NT2/D1 (cell line): Measurements from ENCODE around the gene AGR3.

Experiments used
- DNase-seq: peaks from one replicate; pipeline ENCODE4 v3.0.0-alpha.2; 2011; ENCODE audit warnings: low read depth, low spot score
- H3K27me3 ChIP-seq: 2 replicates; pipeline ENCODE4 v1.6.0; 2011; ENCODE audit warnings: mild to moderate bottlenecking; ENCODE audit not compliant: insufficient read length, insufficient read depth
- H3K36me3 ChIP-seq: 2 replicates; pipeline ENCODE4 v1.6.1; 2011; ENCODE audit warnings: mild to moderate bottlenecking, low read length, mixed read lengths; ENCODE audit not compliant: insufficient read depth, insufficient read length
- H3K4me1 ChIP-seq: 2 replicates; pipeline ENCODE4 v1.5.1; 2011; ENCODE audit not compliant: insufficient read depth, insufficient read length
- H3K4me3 ChIP-seq: 2 replicates; pipeline ENCODE4 v1.5.1; 2011; ENCODE audit warnings: low read depth; ENCODE audit not compliant: insufficient read length
- H3K9ac ChIP-seq: 2 replicates; pipeline ENCODE4 v1.6.0; 2011; ENCODE audit warnings: low read depth; ENCODE audit not compliant: insufficient read length
- H3K9me3 ChIP-seq: 2 replicates; pipeline ENCODE4 v1.5.1; 2011; ENCODE audit warnings: mild to moderate bottlenecking, low read length; ENCODE audit not compliant: insufficient read depth
- SUZ12 ChIP-seq: IDR thresholded peaks from 2 replicates; pipeline ENCODE4 v1.6.1; 2011; ENCODE audit not compliant: insufficient read length, insufficient read depth; ENCODE audit errors: extremely low read depth
- YY1 ChIP-seq: IDR thresholded peaks from 2 replicates; pipeline ENCODE4 v1.6.1; 2011; ENCODE audit not compliant: insufficient read length, insufficient read depth
- ZNF274 ChIP-seq: IDR thresholded peaks from 2 replicates; pipeline ENCODE4 v1.6.1; 2011; ENCODE audit warnings: mild to moderate bottlenecking, low read depth, low read length

The AGR3 gene

DNA sequence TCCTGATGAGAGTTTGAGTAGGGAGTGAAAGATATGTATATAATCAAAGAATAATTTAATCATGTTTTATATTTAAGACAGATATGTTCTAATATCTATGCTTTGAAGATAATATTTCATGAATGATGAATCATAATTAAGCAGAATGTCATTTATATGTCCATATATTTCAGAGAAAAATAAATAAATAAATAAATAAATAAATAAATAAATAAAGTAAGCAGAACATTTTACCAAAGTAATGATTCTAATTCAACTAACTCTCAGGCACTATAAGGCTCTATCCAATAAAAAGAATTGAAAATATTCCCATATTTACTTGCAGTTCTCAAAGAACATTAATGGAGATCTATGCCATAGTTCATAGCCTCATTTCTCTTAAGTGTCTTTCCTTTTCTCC, 36.0 kb downstream of the AGR3 start:
- TF ChIP-seq YY1 (no peak), ZNF274 (no peak), SUZ12 (no peak)
- Histone ChIP-seq H3K36me3 (no peaks in the 10 kb centered on the region), H3K4me3 (no peak overlapping the region), H3K9me3 (no peaks in the 10 kb centered on the region), H3K4me1 (no peaks in the 10 kb centered on the region), H3K27me3 (no peaks in the 10 kb centered on the region), H3K9ac (no peak overlapping the region)
- no peak for DNase-seq

DNA sequence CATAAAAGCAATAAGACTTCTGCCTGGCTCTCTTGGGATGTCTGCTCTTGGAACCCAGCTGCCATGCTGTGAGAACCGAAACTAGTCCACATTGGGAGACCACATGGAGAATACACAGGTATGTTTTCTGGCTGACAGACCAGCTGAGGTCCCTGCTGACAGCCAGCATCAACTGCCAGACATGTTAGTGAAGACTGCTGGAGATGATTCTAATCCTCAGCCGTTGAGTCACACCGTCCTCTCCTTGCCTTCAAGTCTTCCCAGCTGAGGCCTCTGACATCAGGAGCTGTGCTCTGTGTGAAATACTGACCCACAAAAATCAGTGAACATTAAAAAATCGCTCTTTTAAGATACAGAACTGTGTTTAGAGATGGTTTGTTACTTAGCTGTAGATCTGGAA, 40.1 kb downstream of the AGR3 start:
- no peak for TF ChIP-seq SUZ12
- TF ChIP-seq ZNF274, result no peak
- TF ChIP-seq YY1, result no peak
- no peaks in the 10 kb centered on the region for H3K4me1 ChIP-seq
- H3K9ac ChIP-seq, result no peak overlapping the region
- no peaks in the 10 kb centered on the region for H3K27me3 ChIP-seq
- no peak for DNase-seq
- H3K36me3 ChIP-seq, result no peaks in the 10 kb centered on the region
- no peak overlapping the region for H3K4me3 ChIP-seq
- H3K9me3 ChIP-seq, result no peaks in the 10 kb centered on the region

DNA sequence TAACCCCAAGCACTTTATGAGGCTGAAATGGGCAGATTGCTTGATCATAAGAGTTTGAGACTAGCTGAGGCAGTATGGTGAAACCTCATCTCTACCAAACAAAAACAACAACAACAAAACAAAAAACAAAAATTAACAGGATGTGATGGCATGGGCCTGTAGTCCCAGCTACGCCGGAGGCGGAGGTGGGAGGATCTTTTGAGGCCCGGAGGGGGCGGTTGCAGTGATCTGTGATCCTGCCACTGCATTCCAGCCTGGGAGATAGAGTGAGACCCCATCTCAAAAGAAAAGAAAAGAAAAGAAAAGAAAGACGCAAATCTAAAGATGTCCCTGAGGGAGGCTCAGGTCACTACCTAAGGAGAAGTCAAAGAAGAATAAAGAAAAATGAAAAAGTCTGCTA, 41.7 kb downstream of the AGR3 start:
- H3K27me3 ChIP-seq, result no peaks in the 10 kb centered on the region
- no peaks in the 10 kb centered on the region for H3K9me3 ChIP-seq
- no peak overlapping the region for H3K4me3 ChIP-seq
- no peak overlapping the region for H3K9ac ChIP-seq
- TF ChIP-seq SUZ12, result no peak
- TF ChIP-seq ZNF274, result no peak
- TF ChIP-seq YY1, result no peak
- no peaks in the 10 kb centered on the region for H3K4me1 ChIP-seq
- DNase-seq, result no peak
- H3K36me3 ChIP-seq, result no peaks in the 10 kb centered on the region

DNA sequence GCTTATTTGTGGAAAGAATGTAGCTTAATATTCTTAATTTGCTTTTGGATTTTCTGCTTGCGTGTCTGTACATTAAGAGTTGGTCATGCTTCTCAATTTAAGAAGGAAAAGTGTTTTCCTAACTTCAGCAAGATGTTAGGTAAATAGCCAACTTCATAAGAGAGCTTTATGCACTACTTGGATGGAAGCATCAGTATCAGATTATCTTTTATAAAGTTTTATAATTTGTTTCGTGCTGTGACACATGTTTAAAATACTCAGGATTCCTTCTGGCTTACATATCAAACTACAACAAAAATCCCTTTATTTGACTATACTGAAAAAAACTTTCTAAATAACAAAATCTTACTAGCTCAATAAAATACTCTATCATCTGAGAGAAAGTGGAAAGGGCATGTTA, 42.1 kb downstream of the AGR3 start:
- Histone ChIP-seq H3K27me3 (no peaks in the 10 kb centered on the region), H3K4me1 (no peaks in the 10 kb centered on the region), H3K36me3 (no peaks in the 10 kb centered on the region), H3K9ac (no peak overlapping the region), H3K4me3 (no peak overlapping the region), H3K9me3 (no peaks in the 10 kb centered on the region)
- DNase-seq, result no peak
- TF ChIP-seq YY1 (no peak), SUZ12 (no peak), ZNF274 (no peak)

DNA sequence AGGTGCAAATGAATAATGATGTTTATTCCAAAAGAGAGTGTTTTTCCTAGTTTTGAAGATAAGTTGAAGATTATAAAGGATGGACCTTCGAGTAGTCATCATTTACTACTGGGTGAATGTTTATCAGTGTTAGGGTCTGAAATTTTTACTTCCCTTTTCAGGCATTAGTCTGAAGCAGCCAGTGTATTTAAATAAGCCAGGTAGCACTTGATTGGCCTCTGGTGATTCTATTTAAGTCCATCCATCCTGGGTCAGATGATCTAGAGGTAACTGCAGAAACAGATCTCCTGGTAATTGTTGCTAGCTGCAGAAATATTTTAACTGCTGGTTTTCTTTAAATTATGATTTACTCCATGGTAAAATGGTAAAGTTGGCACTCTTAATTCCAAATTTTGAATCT, 42.9 kb downstream of the AGR3 start:
- Histone ChIP-seq H3K9ac (no peak overlapping the region), H3K4me3 (no peak overlapping the region), H3K4me1 (no peaks in the 10 kb centered on the region)

DNA sequence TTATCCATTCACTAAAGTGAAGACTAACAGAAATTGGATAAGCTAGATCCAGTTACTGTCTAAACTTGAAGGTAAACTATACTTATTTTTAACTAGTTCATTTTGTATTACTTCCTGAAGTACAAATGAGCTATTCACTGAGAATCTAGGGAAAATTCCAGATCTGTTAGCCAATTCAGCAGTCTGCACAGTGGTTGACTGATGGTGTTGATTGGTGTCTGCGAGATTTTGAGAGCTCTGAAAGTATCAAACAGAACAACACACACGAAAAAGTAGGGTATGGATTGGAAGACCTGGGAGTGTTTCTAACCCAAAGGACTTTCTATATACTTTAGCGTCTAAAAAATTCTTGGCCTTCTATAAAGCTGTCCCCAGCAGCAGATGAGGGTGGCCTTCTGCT, 43.4 kb downstream of the AGR3 start:
- no peak for TF ChIP-seq YY1
- no peak for TF ChIP-seq ZNF274
- no peak for TF ChIP-seq SUZ12
- Histone ChIP-seq H3K9ac (no peak overlapping the region), H3K9me3 (no peaks in the 10 kb centered on the region), H3K4me3 (no peak overlapping the region), H3K27me3 (no peaks in the 10 kb centered on the region), H3K36me3 (no peaks in the 10 kb centered on the region), H3K4me1 (no peaks in the 10 kb centered on the region)
- DNase-seq, result no peak

More for the DNA sequence above, 42.9 kb downstream of the AGR3 start:
- no peak for DNase-seq
- Histone ChIP-seq H3K9me3 (no peaks in the 10 kb centered on the region), H3K27me3 (no peaks in the 10 kb centered on the region), H3K36me3 (no peaks in the 10 kb centered on the region)
- TF ChIP-seq ZNF274 (no peak), YY1 (no peak), SUZ12 (no peak)

DNA sequence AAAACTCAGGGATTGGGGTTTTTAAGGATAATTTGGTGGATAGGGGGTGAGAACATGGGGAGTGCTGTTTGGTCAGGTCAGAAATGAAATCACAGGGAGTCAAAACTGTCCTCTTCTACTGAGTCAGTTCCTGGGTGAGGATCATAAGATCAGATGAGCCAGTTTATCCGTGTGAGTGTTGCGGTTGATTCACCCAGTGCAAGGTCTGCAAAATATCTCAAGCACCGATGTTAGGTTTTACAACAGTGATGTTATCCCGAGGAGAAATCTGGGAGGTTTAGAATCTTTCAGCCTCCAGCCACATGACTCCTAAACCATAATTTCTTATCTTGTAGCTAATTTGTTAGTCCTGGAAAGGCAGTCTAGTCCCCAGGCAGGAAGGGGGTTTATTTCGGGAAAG, 45.3 kb downstream of the AGR3 start:
- no peak for DNase-seq
- Histone ChIP-seq H3K4me3 (no peak overlapping the region), H3K9ac (no peak overlapping the region), H3K27me3 (no peaks in the 10 kb centered on the region), H3K36me3 (no peaks in the 10 kb centered on the region), H3K4me1 (no peaks in the 10 kb centered on the region), H3K9me3 (no peaks in the 10 kb centered on the region)
- TF ChIP-seq SUZ12 (no peak), YY1 (no peak), ZNF274 (no peak)

DNA sequence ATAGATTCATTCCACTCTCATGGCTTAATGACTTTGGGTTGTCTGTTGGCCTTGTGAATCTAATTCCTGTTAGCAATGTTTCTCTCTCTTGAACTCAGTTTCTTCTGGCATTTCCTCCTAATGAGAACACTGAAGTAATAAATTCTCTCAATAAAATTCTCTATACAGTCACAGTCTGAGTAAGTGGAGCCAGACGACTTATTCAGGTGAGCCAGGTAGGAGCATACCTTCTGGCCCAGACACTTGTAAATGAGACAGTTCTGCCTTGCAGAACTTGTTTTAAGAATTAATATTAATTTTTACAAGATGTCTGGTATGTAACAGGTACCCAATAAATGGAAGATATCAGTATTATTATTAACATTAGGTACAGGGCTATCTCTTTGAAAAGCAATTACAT, 48.4 kb downstream of the AGR3 start:
- no peak for TF ChIP-seq ZNF274
- no peak for TF ChIP-seq SUZ12
- TF ChIP-seq YY1, result no peak
- H3K27me3 ChIP-seq, result no peaks in the 10 kb centered on the region
- no peaks in the 10 kb centered on the region for H3K9me3 ChIP-seq
- H3K4me3 ChIP-seq, result no peak overlapping the region
- H3K36me3 ChIP-seq, result no peaks in the 10 kb centered on the region
- no peaks in the 10 kb centered on the region for H3K4me1 ChIP-seq
- DNase-seq, result no peak
- H3K9ac ChIP-seq, result no peak overlapping the region
